ENCODE measurements around the gene MYO1B. TPM values are rescaled to one million over a fixed set of nuclear protein-coding genes. Genes with fewer than 3 reads are reported as not detected.

MYO1B gene
- total and polyA plus RNA-seq, 2 donors (not counting 1 experiment from before 2014, with no cell fraction given): 151 to 194 TPM

DNA sequence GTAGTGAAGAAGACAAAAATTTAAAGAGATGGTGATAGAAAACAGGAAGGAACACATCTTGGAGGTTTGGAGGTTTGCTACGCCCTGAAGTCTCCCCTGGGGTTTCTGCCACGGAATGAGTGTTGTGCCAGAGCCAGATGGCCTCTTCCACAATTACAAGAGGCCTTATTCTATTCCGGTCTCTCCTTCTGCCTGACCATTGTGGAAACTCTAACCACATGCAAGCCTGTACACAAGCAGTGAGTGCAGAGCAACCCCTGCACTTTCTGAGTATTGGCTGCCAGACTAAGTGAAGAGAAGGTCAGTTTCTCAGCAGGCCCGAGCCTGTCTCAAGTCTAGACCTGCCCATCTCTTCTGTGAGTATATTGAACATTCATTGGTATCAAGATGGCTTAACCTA lies 22.7 kb upstream of the MYO1B start:
- DNase-seq (ENCODE audit: low read depth in 2 of 2): peak in 1 of 2 donors; percentile 36
- no peak overlapping the region for H3K4me2 ChIP-seq (ENCODE audit: extremely low read depth, insufficient read depth, low read length)
- no peak overlapping the region for H3K9ac ChIP-seq (ENCODE audit: insufficient read depth, low read length)
- H3K36me3 ChIP-seq (ENCODE audit: control insufficient read depth, insufficient read depth, low read length): no peaks in the 10 kb centered on the region
- H3K27me3 ChIP-seq (ENCODE audit: control insufficient read depth, insufficient read depth, low read length): no peaks in the 10 kb centered on the region
- peaks cover 3% of the 10 kb centered on the region for H3K4me1 ChIP-seq (ENCODE audit: control insufficient read depth, extremely low read depth, insufficient read depth, low read length)
- TF ChIP-seq, protein P1, sequence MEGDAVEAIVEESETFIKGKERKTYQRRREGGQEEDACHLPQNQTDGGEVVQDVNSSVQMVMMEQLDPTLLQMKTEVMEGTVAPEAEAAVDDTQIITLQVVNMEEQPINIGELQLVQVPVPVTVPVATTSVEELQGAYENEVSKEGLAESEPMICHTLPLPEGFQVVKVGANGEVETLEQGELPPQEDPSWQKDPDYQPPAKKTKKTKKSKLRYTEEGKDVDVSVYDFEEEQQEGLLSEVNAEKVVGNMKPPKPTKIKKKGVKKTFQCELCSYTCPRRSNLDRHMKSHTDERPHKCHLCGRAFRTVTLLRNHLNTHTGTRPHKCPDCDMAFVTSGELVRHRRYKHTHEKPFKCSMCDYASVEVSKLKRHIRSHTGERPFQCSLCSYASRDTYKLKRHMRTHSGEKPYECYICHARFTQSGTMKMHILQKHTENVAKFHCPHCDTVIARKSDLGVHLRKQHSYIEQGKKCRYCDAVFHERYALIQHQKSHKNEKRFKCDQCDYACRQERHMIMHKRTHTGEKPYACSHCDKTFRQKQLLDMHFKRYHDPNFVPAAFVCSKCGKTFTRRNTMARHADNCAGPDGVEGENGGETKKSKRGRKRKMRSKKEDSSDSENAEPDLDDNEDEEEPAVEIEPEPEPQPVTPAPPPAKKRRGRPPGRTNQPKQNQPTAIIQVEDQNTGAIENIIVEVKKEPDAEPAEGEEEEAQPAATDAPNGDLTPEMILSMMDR (conservative IDR thresholded peaks at IDR 0.05 in 1 of 2, IDR thresholded peaks at IDR 0.05 in 1 of 2; ENCODE audit: low read depth in 1 of 2, low read length in 2 of 2): no peak
- TF ChIP-seq EZH2 (IDR thresholded peaks at IDR 0.05; ENCODE audit: low read length, missing control alignments): no peak
- no peaks in the 10 kb centered on the region for H3K79me2 ChIP-seq (ENCODE audit: control insufficient read depth, insufficient read depth, low read length)
- H3K9me3 ChIP-seq (ENCODE audit: control insufficient read depth, insufficient read depth, low read depth, low read length): no peaks in the 10 kb centered on the region
- H4K20me1 ChIP-seq (ENCODE audit: control insufficient read depth, extremely low read depth, insufficient read depth, low read length): no peaks in the 10 kb centered on the region
- H3K4me3 ChIP-seq (replicated peaks in 1 of 4; ENCODE audit: control extremely low read depth in 1 of 4, insufficient read depth in 1 of 4, low read depth in 3 of 4, low read length in 4 of 4): no peak overlapping the region
- no peak overlapping the region for H2AFZ ChIP-seq (ENCODE audit: low read length)
- peak overlapping the region; percentile 20 for H3K27ac ChIP-seq (ENCODE audit: insufficient read depth, low read length)

DNA sequence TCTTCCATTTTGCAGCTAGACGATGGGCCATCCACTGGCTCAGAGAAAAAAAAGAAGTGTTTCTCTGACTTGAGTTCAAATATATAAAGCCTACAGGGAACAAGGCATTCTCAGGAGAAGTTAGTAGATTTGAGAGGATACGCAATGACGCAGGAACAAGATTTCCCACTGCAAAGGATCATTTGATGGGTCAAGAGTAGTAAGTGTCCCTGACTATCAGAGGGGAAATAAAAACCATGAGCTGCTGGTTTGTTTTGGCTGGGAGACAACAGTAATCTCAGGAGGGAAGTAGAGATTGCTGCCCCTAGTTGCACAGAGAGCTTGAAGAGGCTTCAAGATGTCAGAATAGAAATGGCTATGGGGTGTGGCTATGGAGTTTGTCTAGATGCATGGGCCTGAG lies 22.3 kb upstream of the MYO1B start:
- peaks cover 3% of the 10 kb centered on the region for H3K4me1 ChIP-seq (ENCODE audit: control insufficient read depth, extremely low read depth, insufficient read depth, low read length)
- no peaks in the 10 kb centered on the region for H3K9me3 ChIP-seq (ENCODE audit: control insufficient read depth, insufficient read depth, low read depth, low read length)
- no peak overlapping the region for H2AFZ ChIP-seq (ENCODE audit: low read length)
- H3K9ac ChIP-seq (ENCODE audit: insufficient read depth, low read length): no peak overlapping the region
- peak overlapping the region; percentile 20 for H3K27ac ChIP-seq (ENCODE audit: insufficient read depth, low read length)
- DNase-seq (ENCODE audit: low read depth in 2 of 2): no peak
- no peaks in the 10 kb centered on the region for H4K20me1 ChIP-seq (ENCODE audit: control insufficient read depth, extremely low read depth, insufficient read depth, low read length)
- no peaks in the 10 kb centered on the region for H3K36me3 ChIP-seq (ENCODE audit: control insufficient read depth, insufficient read depth, low read length)
- H3K4me3 ChIP-seq (replicated peaks in 1 of 4; ENCODE audit: control extremely low read depth in 1 of 4, insufficient read depth in 1 of 4, low read depth in 3 of 4, low read length in 4 of 4): no peak overlapping the region
- no peak overlapping the region for H3K4me2 ChIP-seq (ENCODE audit: extremely low read depth, insufficient read depth, low read length)
- H3K79me2 ChIP-seq (ENCODE audit: control insufficient read depth, insufficient read depth, low read length): no peaks in the 10 kb centered on the region
- no peaks in the 10 kb centered on the region for H3K27me3 ChIP-seq (ENCODE audit: control insufficient read depth, insufficient read depth, low read length)
- no peak for TF ChIP-seq EZH2 (IDR thresholded peaks at IDR 0.05; ENCODE audit: low read length, missing control alignments)
- TF ChIP-seq, protein P1 (conservative IDR thresholded peaks at IDR 0.05 in 1 of 2, IDR thresholded peaks at IDR 0.05 in 1 of 2; ENCODE audit: low read depth in 1 of 2, low read length in 2 of 2): no peak

DNA sequence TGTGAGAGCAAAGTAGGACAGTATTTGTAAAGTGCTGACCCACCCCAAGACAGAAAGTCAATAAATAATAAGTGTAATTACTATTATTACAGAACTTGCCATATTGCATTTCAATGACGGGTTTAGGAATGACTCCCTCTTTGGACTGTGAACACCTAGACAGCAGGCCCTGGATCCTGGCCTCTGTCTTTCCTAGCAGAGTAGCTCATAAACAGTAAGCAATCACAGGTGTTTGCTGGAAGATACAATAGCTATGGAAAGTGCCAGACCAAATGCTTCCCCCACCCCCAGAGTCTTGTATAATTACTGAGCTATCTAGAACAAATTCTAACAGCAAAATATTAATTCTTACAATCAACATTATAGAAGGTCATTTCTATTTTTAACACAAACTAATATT lies 20.1 kb upstream of the MYO1B start:
- Histone ChIP-seq H3K36me3 (ENCODE audit: control insufficient read depth, insufficient read depth, low read length) (no peaks in the 10 kb centered on the region), H2AFZ (ENCODE audit: low read length) (no peak overlapping the region), H3K79me2 (ENCODE audit: control insufficient read depth, insufficient read depth, low read length) (no peaks in the 10 kb centered on the region), H3K4me2 (ENCODE audit: extremely low read depth, insufficient read depth, low read length) (no peak overlapping the region), H3K4me1 (ENCODE audit: control insufficient read depth, extremely low read depth, insufficient read depth, low read length) (peaks cover 6% of the 10 kb centered on the region), H3K9me3 (ENCODE audit: control insufficient read depth, insufficient read depth, low read depth, low read length) (no peaks in the 10 kb centered on the region), H3K4me3 (replicated peaks in 1 of 4; ENCODE audit: control extremely low read depth in 1 of 4, insufficient read depth in 1 of 4, low read depth in 3 of 4, low read length in 4 of 4) (no peak overlapping the region), H3K27ac (ENCODE audit: insufficient read depth, low read length) (no peak overlapping the region), H3K9ac (ENCODE audit: insufficient read depth, low read length) (no peak overlapping the region), H3K27me3 (ENCODE audit: control insufficient read depth, insufficient read depth, low read length) (no peaks in the 10 kb centered on the region), H4K20me1 (ENCODE audit: control insufficient read depth, extremely low read depth, insufficient read depth, low read length) (no peaks in the 10 kb centered on the region)
- DNase-seq (ENCODE audit: low read depth in 2 of 2): no peak
- TF ChIP-seq, protein P1 (conservative IDR thresholded peaks at IDR 0.05 in 1 of 2, IDR thresholded peaks at IDR 0.05 in 1 of 2; ENCODE audit: low read depth in 1 of 2, low read length in 2 of 2): no peak
- no peak for TF ChIP-seq EZH2 (IDR thresholded peaks at IDR 0.05; ENCODE audit: low read length, missing control alignments)

All from fibroblast of lung (primary cell).